GM08714 (cell line): Measurements from ENCODE around the gene MRPS17.

ENCODE experiments used
- H3K4me3 ChIP-seq: fragments of 200-500 bp; sonication (Bioruptor generic); 2 replicates; pipeline ENCODE4 v1.5.1; 2014; ENCODE audit warnings: mild to moderate bottlenecking, low read length, inconsistent platforms
- ZNF274 ChIP-seq: IDR thresholded peaks from 2 replicates; pipeline ENCODE4 v1.6.1; 2012; ENCODE audit warnings: mild to moderate bottlenecking, low read depth, low read length

Gene MRPS17

DNA sequence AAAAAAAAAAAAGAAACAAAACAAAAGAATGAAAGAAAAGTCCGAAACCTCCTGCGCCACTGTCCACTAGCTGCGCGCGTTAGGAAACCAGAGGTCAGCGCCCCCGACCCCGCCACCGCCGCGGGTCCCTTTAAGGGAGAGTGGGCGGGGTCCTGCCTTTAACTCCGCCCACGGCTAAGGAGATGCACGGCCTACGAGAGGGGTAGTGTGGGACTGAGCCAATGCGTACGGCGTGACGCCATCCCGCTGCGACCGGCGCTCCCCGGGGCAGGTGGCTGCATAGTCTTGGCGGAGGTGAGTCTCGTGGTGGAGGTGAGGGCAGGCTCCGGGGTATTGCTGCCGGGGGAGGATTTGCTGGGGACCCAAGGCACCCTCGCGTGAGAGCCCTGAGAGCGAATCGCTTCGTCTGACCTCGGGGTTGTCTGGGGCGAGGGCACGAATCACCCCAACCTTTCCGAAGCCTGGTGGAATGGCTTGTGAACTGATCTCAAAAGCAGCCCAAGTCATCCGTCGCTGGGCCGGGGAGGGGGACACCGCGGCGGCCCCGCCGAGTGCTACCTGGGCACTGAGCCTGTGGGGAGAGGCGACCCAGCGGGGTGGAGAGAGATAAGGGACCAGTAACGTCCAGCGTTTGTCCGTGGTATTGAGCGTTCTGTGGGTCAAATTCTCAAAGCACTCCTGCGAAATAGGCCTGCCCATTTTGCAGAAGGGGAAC is at the start of gene MRPS17:
Gene MRPS17 (plus strand): TSS at position 241 of the 715 bp plus-strand sequence. CDS start 1,319 bp downstream, outside the sequence.
- peak within 1 kb of the TSS; percentile 91 for H3K4me3 ChIP-seq

DNA sequence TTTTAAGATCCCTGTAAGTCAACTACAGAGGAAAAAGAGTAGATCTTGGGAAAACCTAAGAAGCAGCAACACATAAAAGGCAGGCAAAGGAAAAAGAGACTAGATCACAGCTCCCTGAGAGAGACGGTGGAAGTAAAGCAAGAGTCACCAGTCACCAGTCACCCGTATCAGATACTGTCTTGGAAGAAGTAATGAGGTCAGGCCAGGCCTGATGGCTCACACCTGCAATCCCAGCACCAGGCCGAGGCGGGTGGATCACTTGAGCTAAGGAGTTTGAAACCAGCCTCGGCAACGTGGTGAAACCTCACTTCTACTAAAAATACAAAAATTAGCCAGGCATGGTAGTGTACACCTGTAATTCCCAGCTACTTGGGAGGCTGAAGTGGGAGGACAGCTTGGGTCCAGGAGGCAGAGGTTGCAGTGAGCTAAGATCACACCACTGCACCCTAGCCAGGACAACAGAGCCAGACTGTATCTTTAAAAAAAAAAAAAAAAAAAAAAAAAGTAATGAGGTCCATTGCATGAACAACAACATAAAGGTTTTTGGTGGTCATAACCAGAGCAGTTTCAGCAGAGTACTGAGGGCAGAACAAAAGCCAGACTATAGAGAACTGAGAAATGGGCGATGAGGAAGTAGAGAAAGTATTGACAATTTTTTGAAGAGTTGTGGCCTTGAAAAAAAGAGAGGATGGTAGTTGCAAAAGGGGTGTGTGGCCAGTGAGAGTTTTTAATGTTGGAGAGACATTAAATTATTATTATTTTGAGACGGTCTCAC is 47.5 kb upstream of the MRPS17 start:
- TF ChIP-seq ZNF274, result no peak
- no peak overlapping the region for H3K4me3 ChIP-seq

More for the DNA sequence above, at the start of gene MRPS17:
- no peak for TF ChIP-seq ZNF274

DNA sequence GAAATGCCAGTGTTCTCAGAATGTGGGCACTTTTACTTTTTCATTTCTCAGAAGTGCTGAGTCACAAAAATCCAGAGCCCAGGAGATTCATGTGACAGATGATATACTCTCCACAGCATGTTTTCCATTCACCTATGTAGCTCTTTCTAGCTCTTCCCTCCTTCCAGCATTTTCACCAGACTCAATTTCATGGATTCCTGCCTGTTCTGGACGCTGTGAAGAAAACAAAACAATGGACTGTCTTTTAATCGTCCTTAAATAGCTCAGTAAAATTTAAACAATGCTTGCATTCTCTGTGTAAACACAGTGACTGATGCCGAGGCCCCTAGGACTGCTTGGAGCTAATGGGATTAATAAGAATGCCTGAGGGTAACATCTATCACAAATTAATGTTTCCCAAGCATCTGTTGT is 38.9 kb upstream of the MRPS17 start:
- no peak overlapping the region for H3K4me3 ChIP-seq
- no peak for TF ChIP-seq ZNF274

DNA sequence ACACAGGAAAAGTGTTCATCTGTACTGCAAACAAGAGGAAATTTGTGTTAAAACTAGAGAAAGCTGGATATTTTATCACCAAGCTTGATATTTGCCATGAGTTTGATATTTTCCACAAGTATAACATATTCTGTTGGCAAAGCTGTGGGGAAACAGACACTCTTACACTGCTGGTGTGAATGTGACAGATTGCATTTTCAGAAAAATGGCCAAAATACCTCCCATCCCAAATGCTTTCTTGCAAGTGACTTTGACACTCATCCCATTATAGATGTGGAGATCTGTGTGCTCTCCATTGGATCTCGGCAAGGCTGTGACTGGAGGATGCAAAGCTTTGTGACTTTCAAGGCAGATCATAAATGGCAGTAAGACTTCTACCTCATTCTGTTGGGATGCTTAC is 33.9 kb upstream of the MRPS17 start:
- H3K4me3 ChIP-seq, result no peak overlapping the region
- no peak for TF ChIP-seq ZNF274

DNA sequence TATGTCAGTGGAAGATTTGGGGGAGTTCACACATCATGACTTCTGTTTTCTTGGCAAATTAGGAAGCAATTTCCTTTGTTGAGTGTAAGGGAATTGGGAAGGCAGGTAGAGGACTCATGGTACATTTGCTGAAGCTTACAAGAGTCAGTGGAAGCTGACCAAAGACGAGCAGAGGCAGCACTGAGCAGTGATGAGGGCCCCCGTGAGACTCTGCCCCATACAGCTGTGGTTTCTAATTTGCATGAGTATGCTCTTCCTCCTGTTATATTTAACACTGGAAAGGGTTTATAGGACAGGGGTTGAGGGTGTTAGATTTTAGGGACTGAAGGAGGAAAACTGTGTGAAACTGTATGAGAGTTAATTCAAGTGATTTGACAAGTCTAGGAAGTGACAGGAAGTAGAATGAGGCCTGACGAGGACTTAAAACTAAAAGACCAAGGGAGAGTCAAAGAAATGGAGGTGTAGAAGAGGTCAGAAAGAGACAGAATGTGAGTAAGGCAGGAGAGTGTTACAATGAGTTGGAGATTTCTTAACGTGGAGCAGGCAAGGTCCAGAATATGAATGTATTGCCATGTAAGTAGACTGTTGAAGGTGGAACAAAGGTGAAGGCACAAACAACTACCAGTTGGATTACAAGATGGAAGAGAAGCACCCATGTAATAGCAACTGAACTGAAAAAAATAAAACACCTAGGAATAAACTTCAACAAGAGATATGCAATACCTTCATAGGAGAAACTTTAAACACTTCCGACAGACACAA is 23.5 kb upstream of the MRPS17 start:
- no peak for TF ChIP-seq ZNF274
- no peak overlapping the region for H3K4me3 ChIP-seq

DNA sequence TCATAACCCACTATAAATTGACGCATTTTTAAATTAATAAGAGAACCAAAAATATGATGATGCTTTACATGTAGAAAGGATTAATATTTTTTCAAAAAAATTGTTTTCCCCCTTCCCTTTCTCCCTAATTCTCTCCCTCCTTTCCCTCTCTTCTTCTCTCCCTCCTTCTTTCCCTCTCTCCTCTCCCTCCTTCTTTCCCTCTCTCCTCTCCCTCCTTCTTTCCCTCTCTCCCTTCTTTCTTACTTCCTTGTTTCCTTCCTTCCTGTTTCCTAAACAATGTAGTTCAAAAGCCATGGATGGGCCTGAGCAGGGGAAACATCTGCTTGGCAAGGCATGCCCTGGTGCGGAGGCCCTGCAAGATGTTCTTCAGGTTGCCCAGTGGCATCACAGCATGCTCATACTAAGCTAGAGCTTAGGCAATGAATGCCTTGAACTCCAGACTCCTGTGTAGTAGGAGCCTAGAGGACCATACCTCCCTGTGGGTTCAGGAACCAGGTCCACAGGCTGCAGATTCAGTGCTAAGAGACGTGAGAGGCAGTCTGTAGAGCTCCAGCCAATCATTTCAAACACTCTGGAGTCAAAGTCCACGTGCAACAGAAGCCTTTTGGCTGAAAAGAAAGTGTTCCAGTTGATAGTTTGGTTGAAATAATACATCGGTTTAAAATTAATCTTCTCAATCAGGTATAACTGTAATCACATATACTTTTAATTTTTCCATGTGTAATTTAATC is 20.1 kb upstream of the MRPS17 start:
- no peak overlapping the region for H3K4me3 ChIP-seq
- no peak for TF ChIP-seq ZNF274

DNA sequence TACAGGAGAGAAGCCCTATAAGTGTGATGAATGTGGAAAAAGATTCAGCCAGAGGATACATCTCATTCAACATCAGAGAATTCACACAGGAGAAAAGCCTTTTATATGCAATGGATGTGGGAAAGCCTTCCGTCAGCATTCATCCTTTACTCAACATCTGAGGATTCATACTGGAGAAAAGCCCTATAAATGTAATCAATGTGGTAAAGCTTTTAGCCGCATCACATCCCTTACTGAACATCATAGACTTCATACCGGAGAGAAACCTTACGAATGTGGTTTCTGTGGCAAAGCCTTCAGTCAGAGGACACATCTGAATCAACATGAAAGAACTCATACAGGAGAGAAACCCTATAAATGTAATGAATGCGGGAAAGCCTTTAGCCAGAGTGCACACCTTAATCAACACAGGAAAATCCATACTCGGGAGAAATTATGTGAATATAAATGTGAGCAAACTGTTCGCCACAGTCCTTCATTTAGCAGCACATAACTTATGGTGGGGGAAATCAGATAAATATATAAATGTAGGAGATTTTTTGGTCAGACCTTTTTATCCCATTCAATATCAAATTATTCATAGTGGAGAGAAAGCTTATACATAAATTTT is 12.1 kb upstream of the MRPS17 start:
- no peak overlapping the region for H3K4me3 ChIP-seq
- peak; percentile 89 for TF ChIP-seq ZNF274

DNA sequence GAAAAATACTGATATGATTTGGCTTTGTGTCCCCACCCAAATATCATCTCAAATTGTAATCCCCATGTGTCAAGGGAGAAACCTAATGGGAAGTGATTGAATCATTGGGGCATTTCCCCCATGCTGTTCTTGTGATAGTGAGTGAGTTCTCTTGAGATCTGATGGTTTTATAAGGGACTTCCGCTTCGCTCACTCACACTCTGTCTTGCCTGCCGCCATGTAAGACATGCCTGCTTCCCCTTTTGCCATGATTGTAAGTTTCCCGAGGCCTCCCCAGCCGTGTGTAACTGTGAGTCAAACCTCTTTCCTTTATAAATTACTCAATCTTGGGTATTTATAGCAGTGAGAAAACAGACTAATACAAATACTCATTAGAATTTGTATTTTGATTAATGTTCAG is 5.1 kb upstream of the MRPS17 start:
- H3K4me3 ChIP-seq, result no peak overlapping the region

DNA sequence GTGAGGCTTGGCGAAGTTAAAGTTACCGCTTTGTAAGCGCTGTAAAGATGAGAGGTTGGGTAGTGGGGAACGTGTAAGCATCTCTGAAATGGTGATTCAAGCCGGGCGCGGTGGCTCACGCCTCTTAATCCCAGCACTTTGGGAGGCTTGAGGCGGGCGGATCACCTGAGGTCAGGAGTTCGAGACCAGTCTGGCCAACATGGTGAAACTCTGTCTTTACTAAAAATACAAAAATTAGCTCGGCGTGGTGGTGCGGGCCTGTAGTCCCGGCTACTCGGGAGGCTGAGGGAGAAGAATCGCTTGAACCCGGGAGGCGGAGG is 635 bp downstream of the MRPS17 start:
- peak overlapping the region; percentile 91 for H3K4me3 ChIP-seq

More for the DNA sequence above, 5.1 kb upstream of the MRPS17 start:
- TF ChIP-seq ZNF274, result no peak

DNA sequence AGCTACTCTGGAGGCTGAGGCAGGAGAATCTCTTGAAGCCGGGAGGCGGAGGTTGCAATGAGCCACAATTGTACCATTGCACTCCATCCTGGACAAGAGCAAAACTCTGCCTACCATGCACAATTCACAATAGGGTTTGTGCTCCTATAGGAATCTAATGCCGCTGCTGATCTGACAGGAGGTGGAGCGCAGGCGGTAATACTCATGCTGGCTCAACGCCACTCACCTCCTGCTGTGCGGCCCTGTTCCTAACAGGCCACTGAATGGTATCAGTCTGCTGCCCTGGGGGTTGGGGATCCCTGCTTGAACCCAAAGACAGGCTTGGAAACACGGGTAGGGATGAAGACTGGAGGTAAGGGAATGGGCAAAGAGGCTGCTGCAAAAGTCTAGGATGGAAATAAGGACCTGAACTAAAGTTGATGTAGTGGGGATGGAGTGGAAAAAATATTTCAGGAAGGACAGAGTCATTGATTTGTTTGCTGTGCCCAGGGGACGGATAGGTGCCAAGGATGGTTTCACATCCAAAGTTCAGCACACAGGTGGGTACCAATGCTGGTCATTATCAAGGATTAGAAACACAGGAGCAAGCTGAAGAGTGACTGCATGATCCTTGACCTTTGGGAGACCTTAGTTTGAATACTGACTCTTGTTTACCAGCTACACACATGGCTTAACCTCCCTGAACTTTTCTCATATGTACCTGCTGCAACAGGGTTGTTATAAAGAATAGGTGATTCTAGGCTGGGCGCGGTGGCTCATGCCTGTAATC is 2.2 kb downstream of the MRPS17 start:
- H3K4me3 ChIP-seq, result no peak overlapping the region
- TF ChIP-seq ZNF274, result no peak

DNA sequence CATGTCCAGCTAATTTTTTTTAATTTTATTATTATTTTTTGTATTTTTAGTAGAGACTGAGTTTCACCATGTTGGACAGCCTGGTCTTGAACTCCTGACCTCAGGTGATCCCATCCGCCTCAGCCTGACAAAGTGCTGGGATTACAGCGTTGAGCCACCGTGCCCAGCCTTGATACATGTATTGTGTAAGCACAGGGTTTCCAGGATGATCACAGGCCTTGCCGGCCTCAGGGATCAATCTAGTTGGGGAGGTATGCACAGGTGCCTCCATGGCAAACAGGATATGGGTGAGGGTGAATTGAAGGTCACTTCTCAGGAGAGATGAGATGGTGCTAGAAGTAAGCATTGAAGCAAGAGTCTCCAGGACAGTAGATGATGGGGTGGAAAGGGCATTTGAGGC is 5.5 kb downstream of the MRPS17 start:
- no peak for TF ChIP-seq ZNF274
- no peak overlapping the region for H3K4me3 ChIP-seq

DNA sequence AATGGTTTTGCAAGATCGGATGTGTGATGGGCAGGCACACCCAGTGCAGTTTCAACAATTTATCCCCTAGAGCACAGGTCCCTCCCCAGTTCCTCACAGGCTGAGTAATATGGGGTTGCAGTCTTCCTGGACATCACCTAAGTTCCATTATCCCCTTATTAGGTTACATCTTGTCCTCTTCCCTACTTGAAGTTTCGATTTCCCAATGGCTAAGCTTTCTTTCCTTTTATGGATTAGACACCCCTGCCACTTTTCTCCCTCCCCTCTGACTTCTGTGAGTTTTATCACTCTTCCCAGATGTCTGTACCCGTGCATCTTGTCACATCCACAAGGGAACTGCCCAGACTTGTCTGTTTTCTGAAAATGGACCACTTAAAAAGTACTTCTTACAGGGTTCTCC is 10.3 kb downstream of the MRPS17 start:
- no peak overlapping the region for H3K4me3 ChIP-seq
- TF ChIP-seq ZNF274, result no peak

DNA sequence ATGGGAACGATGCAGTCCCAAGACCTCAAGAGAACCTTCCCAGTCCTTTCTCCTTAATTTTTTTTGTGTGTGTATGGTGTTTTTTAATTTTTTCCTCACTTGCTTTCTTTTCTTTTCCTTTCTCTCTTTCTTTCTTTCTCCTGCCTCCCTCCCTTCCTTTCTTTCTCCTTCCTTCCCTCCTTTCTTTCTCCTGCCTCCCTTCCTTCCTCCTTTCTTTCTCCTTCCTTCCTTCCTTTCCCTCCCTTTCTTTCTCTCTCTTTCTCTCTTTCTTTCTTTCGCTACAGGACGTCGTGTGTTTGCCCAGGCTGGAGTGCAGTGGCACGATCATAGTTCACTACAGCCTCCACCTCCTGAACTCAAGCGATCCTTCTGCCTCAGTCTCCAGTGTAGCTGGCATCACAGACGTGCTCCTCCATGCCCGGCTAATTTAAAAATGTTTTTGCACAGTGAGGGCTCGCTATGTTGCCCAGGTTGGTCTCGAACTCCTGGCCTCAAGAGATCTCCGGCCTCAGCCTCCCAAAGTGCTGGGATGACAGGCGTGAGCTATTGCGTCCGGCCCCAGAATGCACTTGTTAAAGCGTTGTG is 12.0 kb downstream of the MRPS17 start:
- peak overlapping the region; percentile 66; the same call in 1 of the 2 replicates for H3K4me3 ChIP-seq

More for the DNA sequence above, 12.0 kb downstream of the MRPS17 start:
- no peak for TF ChIP-seq ZNF274
